PC-3 (cell line): ENCODE results near the gene ABLIM2. TPM values are rescaled to one million over a fixed set of nuclear protein-coding genes. Genes with fewer than 3 reads are reported as not detected.

Experiments
- ATAC-seq: fragments of 200-7000 bp; cut with Tn5 transposase; 2 replicates; pipeline ENCODE4 v1.9.1; 2020; ENCODE audit warnings: mild to moderate bottlenecking, moderate library complexity
- BruUV-seq: library from RNA; stranded (reverse); fragments of 400-500 nt; replicated peaks from 2 replicates; lab custom pipeline; 2021; lab: Mats Ljungman, UMichigan
- CTCF ChIA-PET: fragments of 300-600 bp; sonication (Branson Sonifier 250); formaldehyde crosslinking; loops from one replicate; lab custom pipeline; 2022; ENCODE audit warnings: antibody characterized with exemption; lab: Charles Lee
- POLR2A ChIA-PET: fragments of 300-600 bp; sonication (Branson Sonifier 250); formaldehyde crosslinking; loops from one replicate; lab custom pipeline; 2022; ENCODE audit warnings: antibody characterized with exemption; ENCODE audit not compliant: unreplicated experiment; lab: Charles Lee
- DNase-seq: peaks from one replicate; pipeline ENCODE4 v3.0.0-alpha.2; 2015
- H2AFZ ChIP-seq: fragments of 300-600 bp; sonication (generic); 2 replicates; pipeline ENCODE4 v1.6.0; 2016; ENCODE audit warnings: antibody characterized with exemption, low read length
- H3F3A ChIP-seq: fragments of 300-600 bp; sonication (generic); one replicate; pipeline ENCODE4 v1.6.0; 2017; ENCODE audit warnings: antibody characterized with exemption, low read length, control low read depth, mild to moderate bottlenecking; ENCODE audit not compliant: unreplicated experiment
- H3K27ac ChIP-seq: fragments of 300-600 bp; sonication (generic); 2 replicates; pipeline ENCODE4 v1.5.1; 2016; ENCODE audit warnings: mild to moderate bottlenecking, low read length
- H3K27me3 ChIP-seq: fragments of 300-600 bp; sonication (generic); 2 replicates; pipeline ENCODE4 v1.6.1; 2016; ENCODE audit warnings: low read length, mixed read lengths
- H3K36me3 ChIP-seq: fragments of 300-600 bp; sonication (generic); 2 replicates; pipeline ENCODE4 v1.6.1; 2016; ENCODE audit warnings: low read depth, mixed run types, low read length, mixed read lengths
- H3K4me1 ChIP-seq: fragments of 300-600 bp; sonication (generic); 2 replicates; pipeline ENCODE4 v1.5.1; 2016; ENCODE audit warnings: low read length; ENCODE audit not compliant: insufficient read depth
- H3K4me2 ChIP-seq: fragments of 300-600 bp; sonication (generic); 2 replicates; pipeline ENCODE4 v1.6.0; 2016; ENCODE audit warnings: low read length
- H3K4me3 ChIP-seq: fragments of 300-600 bp; sonication (generic); 2 replicates; pipeline ENCODE4 v1.5.1; 2016; ENCODE audit warnings: mild to moderate bottlenecking, low read length, mixed read lengths
- H3K79me2 ChIP-seq: fragments of 300-600 bp; sonication (generic); 2 replicates; pipeline ENCODE4 v1.6.1; 2017; ENCODE audit warnings: low read length, mixed read lengths
- H3K9ac ChIP-seq: fragments of 300-600 bp; sonication (generic); 2 replicates; pipeline ENCODE4 v1.6.0; 2016; ENCODE audit warnings: mild to moderate bottlenecking, low read length
- H3K9me2 ChIP-seq: fragments of 300-600 bp; sonication (generic); replicated peaks from 2 replicates; pipeline ENCODE4 v1.6.1; 2016; ENCODE audit warnings: mixed run types, low read length, mixed read lengths
- H3K9me3 ChIP-seq: fragments of 300-600 bp; sonication (generic); 2 replicates; pipeline ENCODE4 v1.6.1; 2016; ENCODE audit warnings: low read length, mixed read lengths
- H4K20me1 ChIP-seq: fragments of 300-600 bp; sonication (generic); 2 replicates; pipeline ENCODE4 v1.6.1; 2016; ENCODE audit warnings: low read length, mixed read lengths
- EZH2 ChIP-seq: fragments of 300-600 bp; sonication (generic); IDR thresholded peaks from one replicate; pipeline ENCODE4 v1.6.1; 2017; ENCODE audit warnings: antibody characterized with exemption, mild to moderate bottlenecking, low read length; ENCODE audit not compliant: unreplicated experiment
- EZH2phosphoT487 ChIP-seq: fragments of 300-600 bp; sonication (generic); IDR thresholded peaks from 2 replicates; pipeline ENCODE4 v1.6.1; 2018; ENCODE audit warnings: mild to moderate bottlenecking, antibody characterized with exemption, low read length, borderline replicate concordance
- intact Hi-C: fragments of 100-400 bp; cut with micrococcal nuclease; formaldehyde crosslinking; loops from 2 replicates; pipeline ENCODE4 v1.9.0; 2023
- total RNA-seq: library from RNA; depleted of rRNA; stranded (reverse); fragments of >200 nt; gene quantifications from 2 replicates; pipeline ENCODE4 v1.2.3, GENCODE V29; 2014
- TF ChIP-seq, protein P1 (sequence below): fragments of 300-600 bp; sonication (generic); conservative IDR thresholded peaks from 2 replicates; pipeline ENCODE4 v1.5.1; 2017; ENCODE audit warnings: antibody characterized with exemption, low read depth, mild to moderate bottlenecking, low read length

Gene ABLIM2
- total RNA-seq, 1 experiment from 2014 or later: 3.2 TPM

DNA sequence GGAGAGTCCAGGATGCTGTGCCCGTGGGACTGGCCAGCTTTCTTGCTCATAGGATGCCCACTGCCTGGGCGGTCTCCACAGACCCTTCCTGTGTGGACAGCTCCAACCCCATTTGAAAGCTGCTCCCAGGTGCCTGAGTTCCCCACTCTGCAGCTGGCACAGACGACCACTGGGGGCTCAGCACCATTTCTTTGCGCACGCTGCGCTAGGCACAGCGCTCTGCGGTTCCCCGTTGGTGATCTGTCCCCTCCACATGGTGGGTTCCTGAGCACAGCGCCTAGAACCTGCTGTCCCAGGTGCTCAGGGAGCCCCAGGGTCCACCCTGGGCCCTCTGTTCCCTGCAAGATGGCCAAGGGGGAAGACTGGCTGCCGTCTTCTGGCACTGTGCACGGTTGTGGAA, 173.5 kb downstream of the ABLIM2 start:
- no peaks in the 10 kb centered on the region for H3K36me3 ChIP-seq
- ATAC-seq (no peak), DNase-seq (no peak)
- no peak overlapping the region for H3K4me2 ChIP-seq
- H3K27ac ChIP-seq: no peak overlapping the region
- H3K9ac ChIP-seq: no peak overlapping the region
- no peaks in the 10 kb centered on the region for H4K20me1 ChIP-seq
- no peak overlapping the region for H3K4me3 ChIP-seq
- peaks cover 17% of the 10 kb centered on the region for H3K4me1 ChIP-seq
- intact Hi-C loops: loop anchor here (5.0 kb wide), 1 partner anchor 103 kb away; no protein-coding TSS in a partner anchor
- ChIA-PET POLR2A (no interaction called here), CTCF (no interaction called here)
- H3K9me2 ChIP-seq: no peaks in the 10 kb centered on the region
- BruUV-seq: no TSS peak
- H3F3A ChIP-seq: no peaks in the 10 kb centered on the region
- H3K9me3 ChIP-seq: no peaks in the 10 kb centered on the region
- no peak overlapping the region for H2AFZ ChIP-seq
- no peaks in the 10 kb centered on the region for H3K79me2 ChIP-seq
- H3K27me3 ChIP-seq: no peaks in the 10 kb centered on the region
- TF ChIP-seq, protein P1, sequence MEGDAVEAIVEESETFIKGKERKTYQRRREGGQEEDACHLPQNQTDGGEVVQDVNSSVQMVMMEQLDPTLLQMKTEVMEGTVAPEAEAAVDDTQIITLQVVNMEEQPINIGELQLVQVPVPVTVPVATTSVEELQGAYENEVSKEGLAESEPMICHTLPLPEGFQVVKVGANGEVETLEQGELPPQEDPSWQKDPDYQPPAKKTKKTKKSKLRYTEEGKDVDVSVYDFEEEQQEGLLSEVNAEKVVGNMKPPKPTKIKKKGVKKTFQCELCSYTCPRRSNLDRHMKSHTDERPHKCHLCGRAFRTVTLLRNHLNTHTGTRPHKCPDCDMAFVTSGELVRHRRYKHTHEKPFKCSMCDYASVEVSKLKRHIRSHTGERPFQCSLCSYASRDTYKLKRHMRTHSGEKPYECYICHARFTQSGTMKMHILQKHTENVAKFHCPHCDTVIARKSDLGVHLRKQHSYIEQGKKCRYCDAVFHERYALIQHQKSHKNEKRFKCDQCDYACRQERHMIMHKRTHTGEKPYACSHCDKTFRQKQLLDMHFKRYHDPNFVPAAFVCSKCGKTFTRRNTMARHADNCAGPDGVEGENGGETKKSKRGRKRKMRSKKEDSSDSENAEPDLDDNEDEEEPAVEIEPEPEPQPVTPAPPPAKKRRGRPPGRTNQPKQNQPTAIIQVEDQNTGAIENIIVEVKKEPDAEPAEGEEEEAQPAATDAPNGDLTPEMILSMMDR: no peak
- TF ChIP-seq EZH2phosphoT487 (no peak), EZH2 (no peak)

DNA sequence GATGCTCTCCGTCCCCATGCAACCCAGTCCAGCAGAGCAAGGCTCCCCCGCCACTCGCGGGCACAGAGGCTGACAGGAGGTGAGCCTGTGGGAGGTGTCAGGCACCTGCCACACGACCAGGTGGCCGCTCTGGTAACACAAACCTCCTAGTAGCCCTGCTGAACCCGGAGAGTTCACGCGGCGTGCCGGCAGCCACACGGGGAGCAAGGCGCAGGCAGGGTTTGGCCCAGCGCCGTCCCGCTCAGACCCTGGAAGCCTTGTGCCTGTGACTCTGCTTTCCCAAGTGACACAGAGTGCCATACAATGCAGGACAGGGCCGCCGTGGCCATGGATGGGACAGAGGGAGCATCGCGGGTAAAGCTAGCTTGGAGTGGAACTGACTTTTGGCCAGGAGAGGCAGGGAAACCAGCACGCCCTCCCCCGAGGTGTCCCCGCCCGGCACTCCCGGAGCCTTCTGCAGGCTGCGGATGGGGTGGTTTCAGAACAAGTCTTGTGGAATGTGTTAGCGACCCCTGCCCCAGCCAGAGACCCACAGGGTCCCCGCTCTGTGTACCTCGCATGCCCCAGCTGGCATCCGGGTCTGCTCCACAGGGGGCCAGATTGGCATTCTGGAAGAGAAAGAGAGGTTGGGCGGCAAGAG, 174.2 kb downstream of the ABLIM2 start:
- CTCF ChIA-PET: no interaction called here
- no peak overlapping the region for H3K27ac ChIP-seq
- no peak for ATAC-seq

DNA sequence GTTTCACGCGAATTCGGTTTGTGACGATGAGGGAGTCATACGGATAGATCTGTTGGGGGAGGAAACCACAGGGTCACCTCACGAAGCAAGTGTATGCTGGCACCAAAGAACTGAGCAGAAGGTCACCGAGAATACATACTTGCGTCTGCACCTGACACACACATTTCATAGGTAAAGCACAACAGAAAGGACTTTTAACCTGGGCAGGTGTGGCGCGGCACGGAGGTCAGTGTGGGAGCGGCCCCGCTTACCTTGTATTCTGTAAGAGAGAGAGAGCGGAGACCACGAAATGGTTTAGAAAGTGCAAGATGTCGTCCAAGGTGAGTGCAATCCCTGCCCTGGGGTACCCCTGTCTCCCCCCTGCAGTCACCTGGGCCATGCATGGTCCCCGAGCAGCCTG, 175.3 kb downstream of the ABLIM2 start:
- peaks cover 28% of the 10 kb centered on the region for H3K4me1 ChIP-seq
- no peaks in the 10 kb centered on the region for H3K79me2 ChIP-seq
- BruUV-seq: no TSS peak
- no peaks in the 10 kb centered on the region for H3K27me3 ChIP-seq
- ATAC-seq (no peak), DNase-seq (no peak)
- H3K9me3 ChIP-seq: no peaks in the 10 kb centered on the region
- intact Hi-C loops: no loop called here
- no peak overlapping the region for H3K4me3 ChIP-seq
- POLR2A ChIA-PET: no interaction called here
- H3K9me2 ChIP-seq: no peaks in the 10 kb centered on the region
- H2AFZ ChIP-seq: no peak overlapping the region
- no peaks in the 10 kb centered on the region for H4K20me1 ChIP-seq
- no peaks in the 10 kb centered on the region for H3F3A ChIP-seq
- TF ChIP-seq, protein P1: no peak
- no peak for TF ChIP-seq EZH2
- no peak for TF ChIP-seq EZH2phosphoT487
- no peak overlapping the region for H3K27ac ChIP-seq
- H3K9ac ChIP-seq: no peak overlapping the region
- no peak overlapping the region for H3K4me2 ChIP-seq
- H3K36me3 ChIP-seq: no peaks in the 10 kb centered on the region
- CTCF ChIA-PET: no interaction called here

More for the DNA sequence above, 174.2 kb downstream of the ABLIM2 start:
- H3K27me3 ChIP-seq: no peaks in the 10 kb centered on the region
- no peaks in the 10 kb centered on the region for H3K79me2 ChIP-seq
- no peak for DNase-seq
- POLR2A ChIA-PET: no interaction called here
- H3K36me3 ChIP-seq: no peaks in the 10 kb centered on the region
- H3K9me2 ChIP-seq: no peaks in the 10 kb centered on the region
- no peak overlapping the region for H3K4me2 ChIP-seq
- no peak overlapping the region for H3K9ac ChIP-seq
- no TSS peak for BruUV-seq
- H3K4me3 ChIP-seq: no peak overlapping the region
- H3K4me1 ChIP-seq: peaks cover 24% of the 10 kb centered on the region
- no peaks in the 10 kb centered on the region for H3K9me3 ChIP-seq
- no peaks in the 10 kb centered on the region for H4K20me1 ChIP-seq
- H3F3A ChIP-seq: no peaks in the 10 kb centered on the region
- no peak for TF ChIP-seq EZH2
- TF ChIP-seq, protein P1: no peak
- no peak for TF ChIP-seq EZH2phosphoT487
- H2AFZ ChIP-seq: no peak overlapping the region
- intact Hi-C loops: no loop called here
